PC-3 (cell line): ENCODE results near the gene AUP1. TPM values are rescaled to one million over a fixed set of nuclear protein-coding genes. Genes with fewer than 3 reads are reported as not detected.

Source experiments
- ATAC-seq: fragments of 200-7000 bp; cut with Tn5 transposase; 2 replicates; pipeline ENCODE4 v1.9.1; 2020; ENCODE audit warnings: mild to moderate bottlenecking, moderate library complexity
- Bru-seq: library from RNA; stranded (reverse); fragments of 400-500 nt; gene quantifications from one replicate; lab custom pipeline; 2021; lab: Mats Ljungman, UMichigan
- BruChase-seq, 2 experiments: library from RNA; stranded (reverse); fragments of 400-500 nt; gene quantifications; one replicate each; lab custom pipeline; 2021; lab: Mats Ljungman, UMichigan
- BruUV-seq: library from RNA; stranded (reverse); fragments of 400-500 nt; replicated peaks from 2 replicates; lab custom pipeline; 2021; lab: Mats Ljungman, UMichigan
- CTCF ChIA-PET: fragments of 300-600 bp; sonication (Branson Sonifier 250); formaldehyde crosslinking; loops from one replicate; lab custom pipeline; 2022; ENCODE audit warnings: antibody characterized with exemption; lab: Charles Lee
- POLR2A ChIA-PET: fragments of 300-600 bp; sonication (Branson Sonifier 250); formaldehyde crosslinking; loops from one replicate; lab custom pipeline; 2022; ENCODE audit warnings: antibody characterized with exemption; ENCODE audit not compliant: unreplicated experiment; lab: Charles Lee
- DNase-seq: peaks from one replicate; pipeline ENCODE4 v3.0.0-alpha.2; 2015
- H2AFZ ChIP-seq: fragments of 300-600 bp; sonication (generic); 2 replicates; pipeline ENCODE4 v1.6.0; 2016; ENCODE audit warnings: antibody characterized with exemption, low read length
- H3F3A ChIP-seq: fragments of 300-600 bp; sonication (generic); one replicate; pipeline ENCODE4 v1.6.0; 2017; ENCODE audit warnings: antibody characterized with exemption, low read length, control low read depth, mild to moderate bottlenecking; ENCODE audit not compliant: unreplicated experiment
- H3K27ac ChIP-seq: fragments of 300-600 bp; sonication (generic); 2 replicates; pipeline ENCODE4 v1.5.1; 2016; ENCODE audit warnings: mild to moderate bottlenecking, low read length
- H3K27me3 ChIP-seq: fragments of 300-600 bp; sonication (generic); 2 replicates; pipeline ENCODE4 v1.6.1; 2016; ENCODE audit warnings: low read length, mixed read lengths
- H3K36me3 ChIP-seq: fragments of 300-600 bp; sonication (generic); 2 replicates; pipeline ENCODE4 v1.6.1; 2016; ENCODE audit warnings: low read depth, mixed run types, low read length, mixed read lengths
- H3K4me1 ChIP-seq: fragments of 300-600 bp; sonication (generic); 2 replicates; pipeline ENCODE4 v1.5.1; 2016; ENCODE audit warnings: low read length; ENCODE audit not compliant: insufficient read depth
- H3K4me2 ChIP-seq: fragments of 300-600 bp; sonication (generic); 2 replicates; pipeline ENCODE4 v1.6.0; 2016; ENCODE audit warnings: low read length
- H3K4me3 ChIP-seq: fragments of 300-600 bp; sonication (generic); 2 replicates; pipeline ENCODE4 v1.5.1; 2016; ENCODE audit warnings: mild to moderate bottlenecking, low read length, mixed read lengths
- H3K79me2 ChIP-seq: fragments of 300-600 bp; sonication (generic); 2 replicates; pipeline ENCODE4 v1.6.1; 2017; ENCODE audit warnings: low read length, mixed read lengths
- H3K9ac ChIP-seq: fragments of 300-600 bp; sonication (generic); 2 replicates; pipeline ENCODE4 v1.6.0; 2016; ENCODE audit warnings: mild to moderate bottlenecking, low read length
- H3K9me2 ChIP-seq: fragments of 300-600 bp; sonication (generic); replicated peaks from 2 replicates; pipeline ENCODE4 v1.6.1; 2016; ENCODE audit warnings: mixed run types, low read length, mixed read lengths
- H3K9me3 ChIP-seq: fragments of 300-600 bp; sonication (generic); 2 replicates; pipeline ENCODE4 v1.6.1; 2016; ENCODE audit warnings: low read length, mixed read lengths
- H4K20me1 ChIP-seq: fragments of 300-600 bp; sonication (generic); 2 replicates; pipeline ENCODE4 v1.6.1; 2016; ENCODE audit warnings: low read length, mixed read lengths
- CTCF ChIP-seq: fragments of 300-600 bp; sonication (generic); conservative IDR thresholded peaks from 2 replicates; pipeline ENCODE4 v1.5.1; 2017; ENCODE audit warnings: antibody characterized with exemption, low read depth, mild to moderate bottlenecking, low read length
- EZH2 ChIP-seq: fragments of 300-600 bp; sonication (generic); IDR thresholded peaks from one replicate; pipeline ENCODE4 v1.6.1; 2017; ENCODE audit warnings: antibody characterized with exemption, mild to moderate bottlenecking, low read length; ENCODE audit not compliant: unreplicated experiment
- EZH2phosphoT487 ChIP-seq: fragments of 300-600 bp; sonication (generic); IDR thresholded peaks from 2 replicates; pipeline ENCODE4 v1.6.1; 2018; ENCODE audit warnings: mild to moderate bottlenecking, antibody characterized with exemption, low read length, borderline replicate concordance
- intact Hi-C: fragments of 100-400 bp; cut with micrococcal nuclease; formaldehyde crosslinking; loops from 2 replicates; pipeline ENCODE4 v1.9.0; 2023
- long read RNA-seq: library from polyadenylated mRNA; unstranded; transcript quantifications from one replicate; pipeline ENCODE4 v2.0.0, GENCODE V29; 2021; ENCODE audit not compliant: unreplicated experiment
- total RNA-seq: library from RNA; depleted of rRNA; stranded (reverse); fragments of >200 nt; gene quantifications from 2 replicates; pipeline ENCODE4 v1.2.3, GENCODE V29; 2014; rRNA removed

The AUP1 gene
- total RNA-seq (218 and 233 TPM in 2 replicates), Bru-seq, nascent RNA (percentile 94 among the genes with signal in this experiment), BruChase-seq, experiment 1, labeled RNA remaining after a 6-hour chase (percentile 99 among the genes with signal in this experiment), BruChase-seq, experiment 2, labeled RNA remaining after a 2-hour chase (percentile 98 among the genes with signal in this experiment)
- long read RNA-seq, transcript AUP1-206 (11 exons, 1,658 nt), result minor isoform, 6 of 627 reads
- long read RNA-seq, transcript AUP1-201 (12 exons, 1,695 nt), result major isoform, 303 of 627 reads
- long read RNA-seq, transcript AUP1-202 (12 exons, 1,581 nt), result minor isoform, 7 of 627 reads
- long read RNA-seq, transcript AUP1-204 (11 exons, 1,645 nt), result minor isoform, 18 of 627 reads
- long read RNA-seq, partial matches to known transcripts, result 41 of 627 reads
- long read RNA-seq, other reads (novel, unspliced or antisense), result 252 of 627 reads

GRCh38 chr2:74529357-74530238 lies at the start of gene AUP1, which contains the start of gene HTRA2:
Gene AUP1 (minus strand): TSS chr2:74529706. CDS start chr2:74529629, 77 bp downstream.
Gene HTRA2 (plus strand): TSS chr2:74529933. CDS start chr2:74530007, 74 bp downstream.
- ChIA-PET POLR2A (interaction anchor here (0.5 to 0.7 kb wide), 2 partner anchors 12 to 47 kb away, joined by 3 read pairs; no protein-coding TSS in a partner anchor), CTCF (no interaction called here)
- Histone ChIP-seq H4K20me1 (0 out of 2 replicates have a peak, but pooled peaks cover 7% of the 10 kb centered on the region), H3K4me3 (peak within 1 kb of the TSS; percentile 93), H2AFZ (peak within 1 kb of the TSS; percentile 78), H3K9ac (peak within 1 kb of the TSS; percentile 98), H3K79me2 (peaks cover 43% of the 10 kb centered on the region), H3K9me2 (no peaks in the 10 kb centered on the region), H3K27ac (peak within 1 kb of the TSS; percentile 63), H3K9me3 (no peaks in the 10 kb centered on the region), H3K4me2 (peak within 1 kb of the TSS; percentile 97), H3K4me1 (peaks cover 20% of the 10 kb centered on the region), H3K36me3 (peaks cover 33% of the 10 kb centered on the region), H3F3A (no peaks in the 10 kb centered on the region), H3K27me3 (no peaks in the 10 kb centered on the region)
- intact Hi-C loops, result loop anchor here (1.0 to 5.0 kb wide), 4 partner anchors 22 to 71 kb away; partner anchors contain the start of genes PCGF1, TTC31 and WBP1
- DNase-seq (peak; percentile 99), ATAC-seq (peak; percentile 93)
- BruUV-seq, result no TSS peak
- no peak for TF ChIP-seq CTCF
- TF ChIP-seq EZH2, result no peak
- no peak for TF ChIP-seq EZH2phosphoT487

GRCh38 chr2:74578408-74578807 lies 48.9 kb upstream of the AUP1 start:
- Histone ChIP-seq H3K79me2 (no peaks in the 10 kb centered on the region), H3F3A (peaks cover 3% of the 10 kb centered on the region), H3K4me3 (no peak overlapping the region), H3K4me1 (peaks cover 12% of the 10 kb centered on the region), H3K9me3 (no peaks in the 10 kb centered on the region), H3K9ac (no peak overlapping the region), H3K27me3 (no peaks in the 10 kb centered on the region), H3K36me3 (no peaks in the 10 kb centered on the region), H3K9me2 (no peaks in the 10 kb centered on the region), H2AFZ (no peak overlapping the region), H4K20me1 (no peaks in the 10 kb centered on the region), H3K4me2 (no peak overlapping the region), H3K27ac (no peak overlapping the region)
- BruUV-seq, result no TSS peak
- intact Hi-C loops, result no loop called here
- ChIA-PET CTCF (no interaction called here), POLR2A (no interaction called here)
- ATAC-seq (no peak), DNase-seq (no peak)
- TF ChIP-seq CTCF, result no peak
- no peak for TF ChIP-seq EZH2
- TF ChIP-seq EZH2phosphoT487, result no peak
